Hematopoietic multipotent progenitor cell treated with erythropoietin and hydrocortisone succinate and interleukin-3 and kit ligand, for 4 days (in vitro differentiated cells): ENCODE measurements around the gene C7.
"Not testable (repeated sequence)": the region's sequence is repeated elsewhere in the genome, so short reads cannot be mapped to it uniquely, and the experiment has no call there.

Experiments
- DNase-seq: peaks from one replicate; pipeline ENCODE4 v3.0.0-alpha.2; 2015

The C7 gene

GRCh38 chr5:40995801-40996586, 86.7 kb downstream of the C7 start:
- DNase-seq, result no peak

- no peak for DNase-seq
Observed at GRCh38 chr5:40999142-40999541, 89.8 kb downstream of the C7 start.

GRCh38 chr5:40999966-41000365, 90.7 kb downstream of the C7 start:
- no peak for DNase-seq

GRCh38 chr5:41003670-41004376, 94.5 kb downstream of the C7 start:
- no peak for DNase-seq

- DNase-seq, result no peak
Observed at GRCh38 chr5:41004931-41005330, 95.6 kb downstream of the C7 start.

GRCh38 chr5:41009232-41009631, 99.9 kb downstream of the C7 start:
- DNase-seq, result no peak

- no peak for DNase-seq
Observed at GRCh38 chr5:41010572-41010971, 101.3 kb downstream of the C7 start.

GRCh38 chr5:41012318-41012717, 103.0 kb downstream of the C7 start:
- no peak for DNase-seq

- DNase-seq, result not testable (repeated sequence)
Observed at GRCh38 chr5:41022600-41022999, 113.3 kb downstream of the C7 start.
